GM21360 (cell line): Measurements from ENCODE around the gene CDKL4.
A peak's percentile ranks its signal among the peaks of the same experiment; 100 is the strongest.
"Not testable (repeated sequence)": the region's sequence is repeated elsewhere in the genome, so short reads cannot be mapped to it uniquely, and the experiment has no call there.

ENCODE experiments used
- ATAC-seq: cut with Tn5 transposase; IDR thresholded peaks from one replicate; pipeline ENCODE4 v1.9.1; 2021; ENCODE audit warnings: mild to moderate bottlenecking, moderate library complexity; ENCODE audit not compliant: unreplicated experiment

CDKL4 gene

GRCh38 chr2:39145906-39146421, 97.8 kb downstream of the CDKL4 start:
- no peak for ATAC-seq

DNA sequence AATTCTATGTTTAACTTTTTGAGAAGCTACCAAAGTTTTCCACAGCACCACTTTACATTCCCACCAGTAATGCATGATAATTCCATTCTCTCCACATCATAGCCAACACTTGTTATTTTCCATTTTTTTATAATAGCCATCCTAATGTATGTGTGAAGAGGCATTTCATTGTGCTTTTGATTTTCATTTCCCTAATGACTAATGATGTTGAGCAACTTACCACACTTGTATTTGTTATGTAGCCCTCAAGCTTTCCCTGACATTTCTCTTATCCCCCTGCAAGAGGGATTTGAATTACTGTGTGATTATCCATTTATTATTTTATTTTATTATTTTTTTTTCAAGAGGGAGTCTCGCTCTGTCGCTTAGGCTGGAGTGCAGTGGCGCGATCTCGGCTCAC, 99.4 kb downstream of the CDKL4 start:
- ATAC-seq = no peak

DNA sequence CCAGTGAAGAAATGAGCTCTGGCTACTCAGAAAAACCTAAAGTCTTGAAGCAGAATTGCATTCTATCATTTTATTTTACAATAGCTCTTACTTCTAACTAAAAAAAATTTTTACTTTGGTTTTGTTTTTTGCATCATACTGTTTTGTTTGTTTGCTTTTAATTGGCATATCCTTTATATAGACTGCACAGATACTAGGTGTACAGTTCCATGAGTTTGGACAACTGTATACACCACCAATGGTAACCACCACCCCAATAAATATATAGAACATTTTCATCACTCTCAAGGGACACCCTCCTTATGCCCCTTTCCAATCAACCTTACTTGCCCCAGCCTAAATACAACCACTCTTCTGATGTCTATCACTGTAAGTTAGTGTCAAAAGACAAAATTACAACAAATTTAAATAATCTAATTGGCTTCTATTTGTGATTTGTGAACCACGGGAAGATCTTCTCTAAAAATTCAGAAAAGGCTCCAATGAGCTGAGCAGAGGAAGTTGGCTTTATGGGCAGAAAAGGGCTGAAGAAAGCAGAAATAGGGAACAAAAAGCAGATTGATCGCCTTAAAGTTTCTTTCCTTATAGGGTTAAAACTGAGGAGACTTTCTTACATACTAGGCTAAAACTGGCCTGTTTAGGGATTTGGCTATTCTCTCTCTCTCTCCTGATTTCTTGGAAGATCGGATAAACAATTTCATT, 100.7 kb downstream of the CDKL4 start:
- ATAC-seq = no peak

GRCh38 chr2:39141334-39142271, 102.2 kb downstream of the CDKL4 start:
- ATAC-seq = no peak

DNA sequence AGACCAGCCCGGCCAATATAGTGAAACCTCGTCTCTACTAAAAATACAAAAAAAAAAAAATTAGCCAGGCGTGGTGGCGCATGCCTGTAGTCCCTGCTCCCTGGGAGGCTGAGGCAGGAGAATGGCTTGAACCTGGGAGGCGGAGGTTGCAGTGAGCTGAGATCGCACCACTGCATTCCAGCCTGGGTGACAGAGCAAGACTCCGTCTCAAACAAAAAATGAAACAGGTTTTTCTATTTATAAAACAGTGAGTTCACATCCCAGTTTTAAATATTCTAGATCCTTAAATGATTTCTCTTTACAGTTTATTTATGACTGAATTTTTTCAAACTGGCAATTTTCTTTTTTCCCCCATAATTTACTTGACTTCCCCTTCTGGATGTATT, 102.8 kb downstream of the CDKL4 start:
- not testable (repeated sequence) for ATAC-seq

DNA sequence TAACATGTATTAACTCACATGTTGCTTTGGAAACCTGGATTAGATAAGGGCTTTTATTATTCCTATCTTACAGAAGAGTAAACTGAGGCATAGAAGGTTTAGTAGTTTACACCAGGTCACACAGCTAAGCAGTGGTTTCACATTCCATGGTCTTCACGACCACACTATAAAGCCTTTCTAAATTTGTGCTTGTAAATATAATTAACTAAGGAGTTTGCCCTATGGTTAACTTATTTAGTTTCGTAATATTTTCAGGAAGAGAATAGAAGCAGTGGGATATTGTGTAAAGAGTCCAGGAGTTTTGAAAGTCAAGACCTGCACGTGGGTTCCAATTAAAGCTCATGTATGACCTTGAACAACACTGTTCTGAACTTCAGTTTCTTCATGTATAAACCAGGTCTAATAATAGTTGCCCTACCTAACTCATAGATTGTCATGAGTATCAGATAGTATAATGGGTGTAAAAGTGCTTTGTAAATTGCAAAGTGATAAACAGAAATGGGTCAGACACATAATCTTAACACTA, 103.4 kb downstream of the CDKL4 start:
- ATAC-seq = no peak

DNA sequence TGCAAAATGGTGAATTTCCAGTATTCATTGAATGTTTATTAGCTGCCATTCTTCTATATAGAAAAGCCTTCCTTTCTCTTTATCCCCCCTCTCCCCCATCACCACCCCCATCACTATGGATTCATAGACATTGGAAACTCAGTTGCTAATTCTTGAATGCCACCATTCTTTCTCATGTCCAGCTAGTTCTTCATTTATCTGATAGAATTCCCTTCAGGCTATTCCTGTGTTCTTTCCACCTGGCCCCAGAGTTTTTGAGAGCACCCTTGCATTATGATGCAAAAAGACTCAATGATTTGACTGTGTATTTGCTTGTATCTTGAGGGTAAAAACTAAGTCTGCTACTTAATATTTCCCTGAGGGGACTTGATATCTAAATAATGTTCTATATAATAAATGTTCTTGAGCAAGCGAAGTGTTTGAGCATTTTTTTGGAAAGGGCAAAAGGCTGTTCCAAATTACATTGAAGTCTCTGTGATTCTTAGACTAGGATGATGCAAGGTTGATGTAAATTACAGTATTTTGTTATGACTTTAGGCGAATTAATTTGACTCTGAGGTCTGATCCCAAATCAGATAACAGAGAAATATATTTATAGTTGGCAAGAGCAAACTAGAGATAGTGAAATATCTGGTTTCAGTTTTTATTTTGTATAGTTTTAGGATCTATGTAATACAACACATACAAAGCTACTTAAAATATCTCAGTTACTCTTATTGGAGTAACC, 104.1 kb downstream of the CDKL4 start:
- no peak for ATAC-seq

- ATAC-seq = no peak
Measured at GRCh38 chr2:39138837-39139211, 104.9 kb downstream of the CDKL4 start.

- not testable (repeated sequence) for ATAC-seq
Measured at GRCh38 chr2:39138187-39138836, 105.5 kb downstream of the CDKL4 start.

DNA sequence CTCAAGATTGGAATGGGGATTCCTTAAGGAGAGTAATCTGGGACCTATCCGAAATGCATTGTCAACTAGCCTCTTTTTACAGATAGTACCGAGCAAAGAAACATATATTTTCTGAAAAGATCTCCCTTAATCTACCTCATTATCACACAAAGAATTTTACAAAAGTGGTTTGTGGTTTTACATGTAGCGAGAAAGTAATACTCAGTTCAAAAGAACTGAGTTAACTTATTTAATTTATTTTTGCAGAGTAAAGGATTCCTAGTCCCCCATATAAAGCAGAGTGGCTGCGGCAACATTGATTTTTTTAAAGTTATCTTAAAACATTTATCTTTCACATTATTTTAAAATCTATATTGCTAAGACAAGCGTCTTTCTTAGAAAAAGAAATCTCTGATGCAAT, 107.0 kb downstream of the CDKL4 start:
- ATAC-seq = no peak

DNA sequence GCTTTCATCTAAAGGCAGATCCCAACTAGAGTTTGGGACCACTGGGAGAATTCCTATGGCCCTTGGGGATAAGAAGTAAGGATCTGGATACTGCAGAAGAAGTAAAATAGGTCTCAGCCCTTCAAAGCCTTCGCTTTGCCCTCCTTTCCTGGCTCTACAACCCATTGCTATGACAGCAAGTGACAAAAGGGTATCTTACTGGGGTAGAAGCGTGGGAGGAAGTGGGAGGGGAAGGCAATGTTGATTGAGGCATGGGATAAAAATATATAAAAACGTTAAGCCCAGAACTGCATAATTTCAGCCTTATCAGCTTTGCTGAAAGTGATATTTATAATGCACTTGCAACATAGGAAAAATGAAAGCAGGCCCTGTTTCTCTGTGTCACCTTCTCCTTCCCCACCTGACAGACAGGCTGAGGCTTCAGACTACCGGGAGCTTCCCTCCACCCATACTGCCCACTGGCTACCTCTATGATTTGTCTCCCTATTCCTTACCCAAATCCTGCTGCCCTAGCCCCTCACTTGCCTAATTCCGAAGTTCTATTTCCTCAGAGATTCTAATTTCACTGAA, 108.0 kb downstream of the CDKL4 start:
- no peak for ATAC-seq

- no peak for ATAC-seq
Measured at GRCh38 chr2:39133215-39133851, 110.4 kb downstream of the CDKL4 start.

- ATAC-seq = peak; percentile 41
Measured at GRCh38 chr2:39128919-39129391, 114.8 kb downstream of the CDKL4 start.

GRCh38 chr2:39127973-39128372, 115.8 kb downstream of the CDKL4 start:
- peak; percentile 41 for ATAC-seq
